Panc1 (cell line): Measurements from ENCODE around the gene WARS2. TPM values are rescaled to one million over a fixed set of nuclear protein-coding genes. Genes with fewer than 3 reads are reported as not detected.

Experiments
- ATAC-seq: fragments of 200-7000 bp; cut with Tn5 transposase; 2 replicates; pipeline ENCODE4 v1.9.1; 2020; ENCODE audit warnings: mild to moderate bottlenecking, moderate library complexity
- BruUV-seq: library from RNA; stranded (reverse); fragments of 400-500 nt; replicated peaks from 2 replicates; lab custom pipeline; 2021; lab: Mats Ljungman, UMichigan
- CTCF ChIA-PET: fragments of 300-600 bp; sonication (Branson Sonifier 250); formaldehyde crosslinking; loops from one replicate; lab custom pipeline; 2022; ENCODE audit warnings: antibody characterized with exemption; lab: Charles Lee
- POLR2A ChIA-PET: fragments of 300-600 bp; sonication (Branson Sonifier 250); formaldehyde crosslinking; loops from one replicate; lab custom pipeline; 2022; ENCODE audit warnings: antibody characterized with exemption; lab: Charles Lee
- DNase-seq: peaks from one replicate; pipeline ENCODE4 v3.0.0-alpha.2; 2010; ENCODE audit warnings: low read depth, low spot score
- H3K27ac ChIP-seq: 2 replicates; pipeline ENCODE4 v1.5.1; 2011; ENCODE audit warnings: mild to moderate bottlenecking, low read length, inconsistent platforms
- H3K27me3 ChIP-seq: fragments of 200-500 bp; sonication (Bioruptor generic); 2 replicates; pipeline ENCODE4 v1.6.0; 2014; ENCODE audit warnings: low read length, inconsistent platforms; ENCODE audit not compliant: control insufficient read depth, insufficient read depth
- H3K36me3 ChIP-seq: fragments of 200-500 bp; sonication (Bioruptor generic); 2 replicates; pipeline ENCODE4 v1.5.1; 2014; ENCODE audit warnings: inconsistent platforms, mild to moderate bottlenecking, low read length, moderate library complexity; ENCODE audit not compliant: control insufficient read depth, insufficient read depth
- H3K4me1 ChIP-seq: 2 replicates; pipeline ENCODE4 v1.5.1; 2011; ENCODE audit warnings: inconsistent platforms, mild to moderate bottlenecking, low read length, moderate library complexity; ENCODE audit not compliant: control insufficient read depth, insufficient read depth
- H3K4me3 ChIP-seq, 2 experiments: 2 replicates each; pipeline ENCODE4 v1.5.1; 2011 to 2012; ENCODE audit warnings: low read depth in 2 of 2, low read length in 2 of 2, mild to moderate bottlenecking in 2 of 2, inconsistent platforms in 1 of 2, moderate library complexity in 1 of 2
- H3K9me3 ChIP-seq: fragments of 200-500 bp; sonication (Bioruptor generic); 2 replicates; pipeline ENCODE4 v1.5.1; 2014; ENCODE audit warnings: low read depth, mild to moderate bottlenecking, inconsistent platforms, low read length, moderate library complexity; ENCODE audit not compliant: control insufficient read depth, insufficient read depth
- CTCF ChIP-seq: fragments of 450-650 bp; IDR thresholded peaks from 2 replicates; pipeline ENCODE4 v1.5.1; 2017; ENCODE audit warnings: mild to moderate bottlenecking
- POLR2AphosphoS5 ChIP-seq: IDR thresholded peaks from 2 replicates; pipeline ENCODE4 v1.6.1; 2012; ENCODE audit warnings: mild to moderate bottlenecking, low read depth, low read length, moderate library complexity
- REST ChIP-seq, 2 experiments: IDR thresholded peaks; 2 replicates each; pipeline ENCODE4 v1.6.1; 2011 to 2012; ENCODE audit warnings: low read depth in 2 of 2, control low read depth in 1 of 2, low read length in 1 of 2, mild to moderate bottlenecking in 1 of 2, moderate library complexity in 1 of 2; ENCODE audit not compliant: insufficient read depth in 1 of 2
- SIN3A ChIP-seq: IDR thresholded peaks from 2 replicates; pipeline ENCODE4 v1.6.1; 2012; ENCODE audit warnings: low read depth, mild to moderate bottlenecking, low read length, moderate library complexity, borderline replicate concordance; ENCODE audit not compliant: insufficient read depth
- TCF7L2 ChIP-seq: IDR thresholded peaks from 2 replicates; pipeline ENCODE4 v1.6.1; 2011; ENCODE audit warnings: mild to moderate bottlenecking, low read depth, low read length, inconsistent platforms
- in situ Hi-C: cut with HindIII; loops from 2 replicates; pipeline ENCODE4 v1.10.0; 2016; ENCODE audit warnings: low sequenced_read_pairs, low pct_unique_long_range_greater_than_20kb
- intact Hi-C: fragments of 100-400 bp; cut with micrococcal nuclease; formaldehyde crosslinking; loops from one replicate; pipeline ENCODE4 v1.10.0; 2022; ENCODE audit not compliant: unreplicated experiment
- total RNA-seq: library from RNA; stranded (reverse); gene quantifications from one replicate; pipeline ENCODE4 v1.2.1, GENCODE V29; 2021; ENCODE audit not compliant: unreplicated experiment

Gene WARS2
- total RNA-seq, 1 experiment from 2014 or later = 6.6 TPM

GRCh38 chr1:119084798-119085197 is 55.7 kb downstream of the WARS2 start:
- Histone ChIP-seq H3K4me1 (no peaks in the 10 kb centered on the region), H3K27me3 (no peaks in the 10 kb centered on the region), H3K4me3 (no peak overlapping the region), H3K27ac (no peak overlapping the region), H3K36me3 (no peaks in the 10 kb centered on the region), H3K9me3 (no peaks in the 10 kb centered on the region)
- BruUV-seq = no TSS peak
- in situ Hi-C loops (no loop called here), intact Hi-C loops (no loop called here)
- DNase-seq (no peak), ATAC-seq (no peak)
- no peak for TF ChIP-seq CTCF
- no peak for TF ChIP-seq POLR2AphosphoS5
- TF ChIP-seq TCF7L2 = no peak
- no peak for TF ChIP-seq SIN3A
- no peak for TF ChIP-seq REST (IDR thresholded peaks at IDR 0.05; ENCODE audit: insufficient read depth in 1 of 2, low read depth in 2 of 2, low read length in 1 of 2)
- ChIA-PET POLR2A (no interaction called here), CTCF (interaction anchor here (0.6 kb wide), 1 partner anchor 81 kb away, joined by 8 read pairs; no protein-coding TSS in a partner anchor)

GRCh38 chr1:119083980-119084379 is 56.5 kb downstream of the WARS2 start:
- no TSS peak for BruUV-seq
- no peak for ATAC-seq
- H3K27ac ChIP-seq = no peak overlapping the region
- CTCF ChIA-PET = no interaction called here
- no peak overlapping the region for H3K4me3 ChIP-seq
- H3K4me1 ChIP-seq = no peaks in the 10 kb centered on the region
- intact Hi-C loops = no loop called here
- POLR2A ChIA-PET = no interaction called here
- in situ Hi-C loops = no loop called here
- DNase-seq = no peak
- TF ChIP-seq REST (IDR thresholded peaks at IDR 0.05; ENCODE audit: insufficient read depth in 1 of 2, low read depth in 2 of 2, low read length in 1 of 2) (no peak), CTCF (no peak), TCF7L2 (no peak), SIN3A (no peak), POLR2AphosphoS5 (no peak)
- no peaks in the 10 kb centered on the region for H3K27me3 ChIP-seq
- no peaks in the 10 kb centered on the region for H3K9me3 ChIP-seq
- no peaks in the 10 kb centered on the region for H3K36me3 ChIP-seq
